Measurements from ENCODE around the gene GC. TPM values are rescaled to one million over a fixed set of nuclear protein-coding genes. Genes with fewer than 3 reads are reported as not detected.

Gene GC
- total and polyA plus RNA-seq, 2 of the 8 experiments (the other 6 are each of a cell fraction or from before 2014, with no cell fraction given): 0.09 to 0.34 TPM

DNA sequence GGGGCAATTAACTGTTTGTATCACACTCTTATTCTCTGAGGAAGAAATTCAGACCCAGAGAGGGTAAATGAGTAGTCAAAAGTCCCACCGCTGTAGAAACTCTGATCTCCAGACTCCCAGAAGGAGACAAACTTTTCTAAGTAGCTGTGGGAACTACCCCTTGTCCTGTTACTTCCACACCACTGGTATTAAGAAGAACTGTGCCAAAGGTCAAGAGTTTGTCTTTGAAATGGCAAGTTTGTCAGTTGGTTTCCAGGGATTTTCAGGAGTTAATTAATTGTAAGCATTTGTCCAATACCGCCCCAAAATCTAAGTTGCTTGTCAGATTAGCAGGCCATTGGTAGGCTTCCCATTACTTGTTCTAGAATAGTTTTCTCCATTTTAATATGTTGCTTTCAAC is 85.7 kb downstream of the GC start:
- H3K18ac ChIP-seq (ENCODE audit: extremely low read depth, low read length): no peak overlapping the region
- H3K9me3 ChIP-seq (ENCODE audit: insufficient read depth in 2 of 2, low read depth in 1 of 2, low read length in 1 of 2): no peaks in the 10 kb centered on the region
- H3K4me3 ChIP-seq (ENCODE audit: extremely low read depth in 1 of 4, insufficient read depth in 2 of 4, low read depth in 3 of 4, low read length in 4 of 4): no peak overlapping the region
- FAIRE-seq (no peak), DNase-seq (ENCODE audit: low read depth in 1 of 2, low spot score in 2 of 2) (no peak)
- no peak overlapping the region for H3K56ac ChIP-seq (replicated peaks; ENCODE audit: insufficient read length, low read depth, low read length)
- no peak overlapping the region for H3K27ac ChIP-seq (ENCODE audit: low read depth, low read length)
- H4K5ac ChIP-seq (ENCODE audit: insufficient read length, low read depth, low read length): no peak overlapping the region
- H4K91ac ChIP-seq (replicated peaks; ENCODE audit: insufficient read length, low read length): no peak overlapping the region
- WGBS, 2 experiments (ENCODE audit: extremely low coverage in 1 of 2, insufficient coverage in 1 of 2, insufficient read length in 1 of 2, insufficient replicate concordance in 2 of 2, low coverage in 1 of 2, low lambda C conversion rate in 2 of 2, missing lambda C conversion rate in 1 of 2): 86% methylated on average over 2 of the region's 2 CpGs; no CpG with 5 or more reads in 1 of the 2 experiments
- H3K79me2 ChIP-seq (ENCODE audit: control insufficient read depth in 1 of 2, insufficient read depth in 2 of 2, low read length in 2 of 2): no peaks in the 10 kb centered on the region
- H3K23me2 ChIP-seq (ENCODE audit: low read depth, low read length): no peaks in the 10 kb centered on the region
- H4K20me1 ChIP-seq (replicated peaks in 1 of 2; ENCODE audit: control insufficient read depth in 1 of 2, insufficient read depth in 2 of 2, low read length in 2 of 2): no peaks in the 10 kb centered on the region
- H3K4me1 ChIP-seq (replicated peaks in 1 of 4; ENCODE audit: control insufficient read depth in 3 of 4, insufficient read depth in 4 of 4, low read length in 3 of 4): peaks cover 0 to 2% (median 0%) of the 10 kb centered on the region in 4 experiments; a peak in 1 of 7 replicates
- H2BK15ac ChIP-seq (ENCODE audit: low read length): no peak overlapping the region
- H3K23ac ChIP-seq (ENCODE audit: insufficient read length): no peak overlapping the region
- no peak overlapping the region for H3K14ac ChIP-seq (ENCODE audit: insufficient read length)
- no peak overlapping the region for H2BK5ac ChIP-seq (ENCODE audit: low read depth, low read length)
- H2BK12ac ChIP-seq (ENCODE audit: low read depth, low read length): no peak overlapping the region
- H2BK120ac ChIP-seq (replicated peaks; ENCODE audit: low read depth, low read length): no peak overlapping the region
- H2AFZ ChIP-seq (ENCODE audit: low read length): no peak overlapping the region
- no peak overlapping the region for H3K4me2 ChIP-seq (ENCODE audit: insufficient read depth in 1 of 2, low read depth in 2 of 2, low read length in 2 of 2)
- ChIA-PET CTCF (ENCODE audit: partially characterized antibody) (interaction anchor here (0.6 kb wide), 1 partner anchor 1342 kb away, joined by 3 read pairs; no protein-coding TSS in a partner anchor), POLR2A (ENCODE audit: partially characterized antibody) (no interaction called here)
- no peak overlapping the region for H2BK20ac ChIP-seq (ENCODE audit: low read length)
- peaks cover 0 to 2% (median 0%) of the 10 kb centered on the region in 4 experiments; a peak in 1 of 7 replicates for H3K27me3 ChIP-seq (replicated peaks in 1 of 4; ENCODE audit: control insufficient read depth in 3 of 4, extremely low read depth in 1 of 4, insufficient read depth in 3 of 4, low read length in 3 of 4)
- H3K79me1 ChIP-seq (ENCODE audit: low read depth, low read length): no peaks in the 10 kb centered on the region
- H3K9ac ChIP-seq (replicated peaks in 1 of 4; ENCODE audit: extremely low read depth in 1 of 4, low read depth in 3 of 4, low read length in 3 of 4): no peak overlapping the region
- no peak overlapping the region for H3K4ac ChIP-seq (replicated peaks; ENCODE audit: insufficient read length, low read depth, low read length)
- no peaks in the 10 kb centered on the region for H3K36me3 ChIP-seq (ENCODE audit: control insufficient read depth in 2 of 4, insufficient read depth in 4 of 4, low read length in 3 of 4)
- no peak overlapping the region for H4K8ac ChIP-seq (ENCODE audit: extremely low read depth, insufficient read depth, low read length)
- no peak overlapping the region for H2AK5ac ChIP-seq (ENCODE audit: low read depth, low read length)

Data from H1 (cell line).